ENCODE data around the gene DDHD1.

DNA sequence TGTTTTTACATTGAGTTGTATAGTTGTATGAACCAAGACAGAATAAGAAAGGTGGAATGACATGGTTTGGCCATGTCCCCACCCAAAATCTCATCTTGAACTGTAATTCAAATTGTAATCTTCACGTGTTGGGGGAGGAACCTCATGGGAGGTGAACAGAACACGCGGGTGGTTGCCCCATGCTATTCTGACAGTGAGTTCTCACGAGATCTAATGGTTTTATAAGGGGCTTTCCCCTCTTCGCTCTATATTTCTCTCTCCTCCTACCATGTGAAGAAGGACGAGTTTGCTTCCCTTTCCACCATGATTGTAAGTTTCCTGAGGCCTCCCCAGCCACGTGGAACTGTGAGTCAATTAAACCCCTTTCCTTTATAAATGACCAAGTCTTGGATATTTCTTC lies 25.3 kb downstream of the DDHD1 start:
- TF ChIP-seq, protein P1, sequence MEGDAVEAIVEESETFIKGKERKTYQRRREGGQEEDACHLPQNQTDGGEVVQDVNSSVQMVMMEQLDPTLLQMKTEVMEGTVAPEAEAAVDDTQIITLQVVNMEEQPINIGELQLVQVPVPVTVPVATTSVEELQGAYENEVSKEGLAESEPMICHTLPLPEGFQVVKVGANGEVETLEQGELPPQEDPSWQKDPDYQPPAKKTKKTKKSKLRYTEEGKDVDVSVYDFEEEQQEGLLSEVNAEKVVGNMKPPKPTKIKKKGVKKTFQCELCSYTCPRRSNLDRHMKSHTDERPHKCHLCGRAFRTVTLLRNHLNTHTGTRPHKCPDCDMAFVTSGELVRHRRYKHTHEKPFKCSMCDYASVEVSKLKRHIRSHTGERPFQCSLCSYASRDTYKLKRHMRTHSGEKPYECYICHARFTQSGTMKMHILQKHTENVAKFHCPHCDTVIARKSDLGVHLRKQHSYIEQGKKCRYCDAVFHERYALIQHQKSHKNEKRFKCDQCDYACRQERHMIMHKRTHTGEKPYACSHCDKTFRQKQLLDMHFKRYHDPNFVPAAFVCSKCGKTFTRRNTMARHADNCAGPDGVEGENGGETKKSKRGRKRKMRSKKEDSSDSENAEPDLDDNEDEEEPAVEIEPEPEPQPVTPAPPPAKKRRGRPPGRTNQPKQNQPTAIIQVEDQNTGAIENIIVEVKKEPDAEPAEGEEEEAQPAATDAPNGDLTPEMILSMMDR (IDR thresholded peaks at IDR 0.05) = no peak
- TF ChIP-seq POLR2A (IDR thresholded peaks at IDR 0.05) = no peak

All from Peyer's patch (tissue), 4 donors.